ENCODE data around the gene RAF1. TPM values are rescaled to one million over a fixed set of nuclear protein-coding genes. Genes with fewer than 3 reads are reported as not detected.

RAF1 gene
- total and polyA plus RNA-seq, 9 of the 15 experiments (the other 6 are each of a cell fraction or from before 2014, with no cell fraction given) = 28.0 to 183 (median 85.6) TPM

DNA sequence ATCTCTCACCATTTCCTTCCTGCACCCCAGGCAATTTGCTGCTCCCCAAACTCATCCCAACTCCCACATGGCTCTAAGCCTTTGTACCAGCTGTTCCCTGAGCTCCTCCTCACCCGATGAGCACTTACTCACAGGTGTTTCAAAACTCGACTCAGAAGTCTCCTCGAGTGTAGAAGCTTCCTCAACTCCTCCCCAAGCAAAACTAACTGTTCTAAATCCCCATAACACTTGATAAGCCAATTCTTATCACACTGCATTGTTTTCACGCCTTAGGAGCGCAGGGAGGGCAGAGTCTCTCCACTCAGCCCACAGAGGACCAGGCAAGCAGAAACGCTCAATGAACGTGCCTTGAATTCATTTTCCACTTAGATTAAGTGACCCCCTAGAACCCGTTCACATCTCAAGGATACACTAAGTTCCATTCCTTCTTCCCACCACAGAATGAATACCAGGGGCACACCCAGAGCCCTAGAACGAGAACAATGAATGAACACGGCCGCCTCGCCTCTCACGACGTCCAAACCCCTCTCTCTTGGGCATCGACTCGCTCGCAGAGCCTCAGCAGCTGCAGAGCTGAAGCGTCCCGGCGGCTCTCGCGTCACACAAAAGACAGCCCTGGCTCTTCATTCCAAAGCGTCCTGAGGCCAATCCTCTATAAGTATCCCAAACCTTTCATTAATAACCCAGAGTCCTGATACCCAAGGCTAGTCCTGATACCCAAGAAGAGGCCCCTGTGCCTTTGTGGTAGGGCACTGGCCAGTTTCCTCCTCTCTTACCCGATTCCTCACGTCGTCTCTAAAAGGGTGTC is 1.1 kb downstream of the RAF1 start (continued):
- TF ChIP-seq, protein P1, sequence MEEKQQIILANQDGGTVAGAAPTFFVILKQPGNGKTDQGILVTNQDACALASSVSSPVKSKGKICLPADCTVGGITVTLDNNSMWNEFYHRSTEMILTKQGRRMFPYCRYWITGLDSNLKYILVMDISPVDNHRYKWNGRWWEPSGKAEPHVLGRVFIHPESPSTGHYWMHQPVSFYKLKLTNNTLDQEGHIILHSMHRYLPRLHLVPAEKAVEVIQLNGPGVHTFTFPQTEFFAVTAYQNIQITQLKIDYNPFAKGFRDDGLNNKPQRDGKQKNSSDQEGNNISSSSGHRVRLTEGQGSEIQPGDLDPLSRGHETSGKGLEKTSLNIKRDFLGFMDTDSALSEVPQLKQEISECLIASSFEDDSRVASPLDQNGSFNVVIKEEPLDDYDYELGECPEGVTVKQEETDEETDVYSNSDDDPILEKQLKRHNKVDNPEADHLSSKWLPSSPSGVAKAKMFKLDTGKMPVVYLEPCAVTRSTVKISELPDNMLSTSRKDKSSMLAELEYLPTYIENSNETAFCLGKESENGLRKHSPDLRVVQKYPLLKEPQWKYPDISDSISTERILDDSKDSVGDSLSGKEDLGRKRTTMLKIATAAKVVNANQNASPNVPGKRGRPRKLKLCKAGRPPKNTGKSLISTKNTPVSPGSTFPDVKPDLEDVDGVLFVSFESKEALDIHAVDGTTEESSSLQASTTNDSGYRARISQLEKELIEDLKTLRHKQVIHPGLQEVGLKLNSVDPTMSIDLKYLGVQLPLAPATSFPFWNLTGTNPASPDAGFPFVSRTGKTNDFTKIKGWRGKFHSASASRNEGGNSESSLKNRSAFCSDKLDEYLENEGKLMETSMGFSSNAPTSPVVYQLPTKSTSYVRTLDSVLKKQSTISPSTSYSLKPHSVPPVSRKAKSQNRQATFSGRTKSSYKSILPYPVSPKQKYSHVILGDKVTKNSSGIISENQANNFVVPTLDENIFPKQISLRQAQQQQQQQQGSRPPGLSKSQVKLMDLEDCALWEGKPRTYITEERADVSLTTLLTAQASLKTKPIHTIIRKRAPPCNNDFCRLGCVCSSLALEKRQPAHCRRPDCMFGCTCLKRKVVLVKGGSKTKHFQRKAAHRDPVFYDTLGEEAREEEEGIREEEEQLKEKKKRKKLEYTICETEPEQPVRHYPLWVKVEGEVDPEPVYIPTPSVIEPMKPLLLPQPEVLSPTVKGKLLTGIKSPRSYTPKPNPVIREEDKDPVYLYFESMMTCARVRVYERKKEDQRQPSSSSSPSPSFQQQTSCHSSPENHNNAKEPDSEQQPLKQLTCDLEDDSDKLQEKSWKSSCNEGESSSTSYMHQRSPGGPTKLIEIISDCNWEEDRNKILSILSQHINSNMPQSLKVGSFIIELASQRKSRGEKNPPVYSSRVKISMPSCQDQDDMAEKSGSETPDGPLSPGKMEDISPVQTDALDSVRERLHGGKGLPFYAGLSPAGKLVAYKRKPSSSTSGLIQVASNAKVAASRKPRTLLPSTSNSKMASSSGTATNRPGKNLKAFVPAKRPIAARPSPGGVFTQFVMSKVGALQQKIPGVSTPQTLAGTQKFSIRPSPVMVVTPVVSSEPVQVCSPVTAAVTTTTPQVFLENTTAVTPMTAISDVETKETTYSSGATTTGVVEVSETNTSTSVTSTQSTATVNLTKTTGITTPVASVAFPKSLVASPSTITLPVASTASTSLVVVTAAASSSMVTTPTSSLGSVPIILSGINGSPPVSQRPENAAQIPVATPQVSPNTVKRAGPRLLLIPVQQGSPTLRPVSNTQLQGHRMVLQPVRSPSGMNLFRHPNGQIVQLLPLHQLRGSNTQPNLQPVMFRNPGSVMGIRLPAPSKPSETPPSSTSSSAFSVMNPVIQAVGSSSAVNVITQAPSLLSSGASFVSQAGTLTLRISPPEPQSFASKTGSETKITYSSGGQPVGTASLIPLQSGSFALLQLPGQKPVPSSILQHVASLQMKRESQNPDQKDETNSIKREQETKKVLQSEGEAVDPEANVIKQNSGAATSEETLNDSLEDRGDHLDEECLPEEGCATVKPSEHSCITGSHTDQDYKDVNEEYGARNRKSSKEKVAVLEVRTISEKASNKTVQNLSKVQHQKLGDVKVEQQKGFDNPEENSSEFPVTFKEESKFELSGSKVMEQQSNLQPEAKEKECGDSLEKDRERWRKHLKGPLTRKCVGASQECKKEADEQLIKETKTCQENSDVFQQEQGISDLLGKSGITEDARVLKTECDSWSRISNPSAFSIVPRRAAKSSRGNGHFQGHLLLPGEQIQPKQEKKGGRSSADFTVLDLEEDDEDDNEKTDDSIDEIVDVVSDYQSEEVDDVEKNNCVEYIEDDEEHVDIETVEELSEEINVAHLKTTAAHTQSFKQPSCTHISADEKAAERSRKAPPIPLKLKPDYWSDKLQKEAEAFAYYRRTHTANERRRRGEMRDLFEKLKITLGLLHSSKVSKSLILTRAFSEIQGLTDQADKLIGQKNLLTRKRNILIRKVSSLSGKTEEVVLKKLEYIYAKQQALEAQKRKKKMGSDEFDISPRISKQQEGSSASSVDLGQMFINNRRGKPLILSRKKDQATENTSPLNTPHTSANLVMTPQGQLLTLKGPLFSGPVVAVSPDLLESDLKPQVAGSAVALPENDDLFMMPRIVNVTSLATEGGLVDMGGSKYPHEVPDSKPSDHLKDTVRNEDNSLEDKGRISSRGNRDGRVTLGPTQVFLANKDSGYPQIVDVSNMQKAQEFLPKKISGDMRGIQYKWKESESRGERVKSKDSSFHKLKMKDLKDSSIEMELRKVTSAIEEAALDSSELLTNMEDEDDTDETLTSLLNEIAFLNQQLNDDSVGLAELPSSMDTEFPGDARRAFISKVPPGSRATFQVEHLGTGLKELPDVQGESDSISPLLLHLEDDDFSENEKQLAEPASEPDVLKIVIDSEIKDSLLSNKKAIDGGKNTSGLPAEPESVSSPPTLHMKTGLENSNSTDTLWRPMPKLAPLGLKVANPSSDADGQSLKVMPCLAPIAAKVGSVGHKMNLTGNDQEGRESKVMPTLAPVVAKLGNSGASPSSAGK (IDR thresholded peaks at IDR 0.05) = peak; percentile 18; the same call in 1 of the 2 replicates
- no peak for TF ChIP-seq KDM4B (IDR thresholded peaks at IDR 0.05; ENCODE audit: borderline replicate concordance in 2 of 2, low read depth in 1 of 2)
- TF ChIP-seq HMGN3 (IDR thresholded peaks at IDR 0.05; ENCODE audit: borderline replicate concordance, extremely low read depth, insufficient read length, low read depth, low read length) = no peak
- 0 out of 2 replicates have a peak, but pooled peaks have one; percentile 14 for TF ChIP-seq POLR2AphosphoS5 (IDR thresholded peaks at IDR 0.05; ENCODE audit: control insufficient read depth, insufficient read depth, low read depth, low read length)
- TF ChIP-seq NFE2 (IDR thresholded peaks at IDR 0.05; ENCODE audit: low read depth) = no peak
- TF ChIP-seq, protein P2, sequence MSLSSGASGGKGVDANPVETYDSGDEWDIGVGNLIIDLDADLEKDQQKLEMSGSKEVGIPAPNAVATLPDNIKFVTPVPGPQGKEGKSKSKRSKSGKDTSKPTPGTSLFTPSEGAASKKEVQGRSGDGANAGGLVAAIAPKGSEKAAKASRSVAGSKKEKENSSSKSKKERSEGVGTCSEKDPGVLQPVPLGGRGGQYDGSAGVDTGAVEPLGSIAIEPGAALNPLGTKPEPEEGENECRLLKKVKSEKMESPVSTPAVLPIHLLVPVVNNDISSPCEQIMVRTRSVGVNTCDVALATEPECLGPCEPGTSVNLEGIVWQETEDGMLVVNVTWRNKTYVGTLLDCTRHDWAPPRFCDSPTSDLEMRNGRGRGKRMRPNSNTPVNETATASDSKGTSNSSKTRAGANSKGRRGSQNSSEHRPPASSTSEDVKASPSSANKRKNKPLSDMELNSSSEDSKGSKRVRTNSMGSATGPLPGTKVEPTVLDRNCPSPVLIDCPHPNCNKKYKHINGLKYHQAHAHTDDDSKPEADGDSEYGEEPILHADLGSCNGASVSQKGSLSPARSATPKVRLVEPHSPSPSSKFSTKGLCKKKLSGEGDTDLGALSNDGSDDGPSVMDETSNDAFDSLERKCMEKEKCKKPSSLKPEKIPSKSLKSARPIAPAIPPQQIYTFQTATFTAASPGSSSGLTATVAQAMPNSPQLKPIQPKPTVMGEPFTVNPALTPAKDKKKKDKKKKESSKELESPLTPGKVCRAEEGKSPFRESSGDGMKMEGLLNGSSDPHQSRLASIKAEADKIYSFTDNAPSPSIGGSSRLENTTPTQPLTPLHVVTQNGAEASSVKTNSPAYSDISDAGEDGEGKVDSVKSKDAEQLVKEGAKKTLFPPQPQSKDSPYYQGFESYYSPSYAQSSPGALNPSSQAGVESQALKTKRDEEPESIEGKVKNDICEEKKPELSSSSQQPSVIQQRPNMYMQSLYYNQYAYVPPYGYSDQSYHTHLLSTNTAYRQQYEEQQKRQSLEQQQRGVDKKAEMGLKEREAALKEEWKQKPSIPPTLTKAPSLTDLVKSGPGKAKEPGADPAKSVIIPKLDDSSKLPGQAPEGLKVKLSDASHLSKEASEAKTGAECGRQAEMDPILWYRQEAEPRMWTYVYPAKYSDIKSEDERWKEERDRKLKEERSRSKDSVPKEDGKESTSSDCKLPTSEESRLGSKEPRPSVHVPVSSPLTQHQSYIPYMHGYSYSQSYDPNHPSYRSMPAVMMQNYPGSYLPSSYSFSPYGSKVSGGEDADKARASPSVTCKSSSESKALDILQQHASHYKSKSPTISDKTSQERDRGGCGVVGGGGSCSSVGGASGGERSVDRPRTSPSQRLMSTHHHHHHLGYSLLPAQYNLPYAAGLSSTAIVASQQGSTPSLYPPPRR (CRISPR knock-in tag; IDR thresholded peaks at IDR 0.05; ENCODE audit: borderline replicate concordance) = 0 out of 2 replicates have a peak, but pooled peaks have one; percentile 40
- TF ChIP-seq ZNF347 (CRISPR knock-in tag; IDR thresholded peaks at IDR 0.05; ENCODE audit: low read depth) = no peak
- TF ChIP-seq CREM (IDR thresholded peaks at IDR 0.05; ENCODE audit: low read depth) = 0 out of 2 replicates have a peak, but pooled peaks have one; percentile 9
- no peak for TF ChIP-seq MEF2A (IDR thresholded peaks at IDR 0.05; ENCODE audit: control insufficient read depth, low read depth, low read length)
- peak; percentile 7; the same call in 1 of the 2 replicates for TF ChIP-seq BCOR (IDR thresholded peaks at IDR 0.05)

All from K562 (cell line).